Ammon's horn (tissue), 1 donor: ENCODE results near the gene SPRY2.
"Not testable (repeated sequence)": the region's sequence is repeated elsewhere in the genome, so short reads cannot be mapped to it uniquely, and the experiment has no call there.

ENCODE experiments used
- DNase-seq: peaks from one replicate; pipeline ENCODE4 v3.0.0-alpha.2; 2016; ENCODE audit warnings: low spot score

SPRY2 gene, protein sequence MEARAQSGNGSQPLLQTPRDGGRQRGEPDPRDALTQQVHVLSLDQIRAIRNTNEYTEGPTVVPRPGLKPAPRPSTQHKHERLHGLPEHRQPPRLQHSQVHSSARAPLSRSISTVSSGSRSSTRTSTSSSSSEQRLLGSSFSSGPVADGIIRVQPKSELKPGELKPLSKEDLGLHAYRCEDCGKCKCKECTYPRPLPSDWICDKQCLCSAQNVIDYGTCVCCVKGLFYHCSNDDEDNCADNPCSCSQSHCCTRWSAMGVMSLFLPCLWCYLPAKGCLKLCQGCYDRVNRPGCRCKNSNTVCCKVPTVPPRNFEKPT

DNA sequence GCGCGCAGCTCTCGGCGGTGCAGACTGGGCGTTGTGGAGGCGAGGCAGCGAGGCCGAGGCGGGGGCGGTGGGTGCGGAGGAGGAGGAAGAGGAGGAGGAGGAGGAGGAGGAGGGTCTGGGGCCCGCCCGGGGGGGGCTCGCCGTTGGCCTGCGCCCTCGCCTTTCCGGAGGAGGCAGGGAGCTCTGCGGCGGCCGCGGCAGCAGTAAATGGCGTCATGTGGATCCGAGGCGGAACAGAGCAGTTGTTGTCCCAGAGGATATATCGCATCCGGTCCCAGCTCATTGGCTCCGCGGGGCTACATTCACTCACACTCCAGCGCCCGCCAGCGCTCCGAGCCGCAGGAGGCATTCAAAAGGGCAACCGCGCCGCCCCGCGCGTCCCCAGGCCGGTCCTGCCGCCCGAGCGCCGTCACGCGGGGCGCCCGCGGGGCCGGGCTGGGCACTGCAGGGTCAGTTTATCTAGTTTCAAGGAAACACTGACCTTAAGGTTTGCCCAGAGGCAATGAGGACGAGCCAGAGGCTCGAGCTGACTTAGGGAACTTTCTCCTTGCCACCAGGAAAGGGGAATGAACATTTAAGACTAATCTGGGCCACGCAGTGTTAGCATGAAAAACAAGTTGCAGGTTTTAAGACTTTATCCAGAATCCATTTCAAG, at the start of gene SPRY2:
TSS of gene SPRY2 (minus strand) at position 26 of the 655 bp plus-strand sequence. CDS start 3,421 bp downstream, outside the sequence.
- DNase-seq = peak; percentile 97

DNA sequence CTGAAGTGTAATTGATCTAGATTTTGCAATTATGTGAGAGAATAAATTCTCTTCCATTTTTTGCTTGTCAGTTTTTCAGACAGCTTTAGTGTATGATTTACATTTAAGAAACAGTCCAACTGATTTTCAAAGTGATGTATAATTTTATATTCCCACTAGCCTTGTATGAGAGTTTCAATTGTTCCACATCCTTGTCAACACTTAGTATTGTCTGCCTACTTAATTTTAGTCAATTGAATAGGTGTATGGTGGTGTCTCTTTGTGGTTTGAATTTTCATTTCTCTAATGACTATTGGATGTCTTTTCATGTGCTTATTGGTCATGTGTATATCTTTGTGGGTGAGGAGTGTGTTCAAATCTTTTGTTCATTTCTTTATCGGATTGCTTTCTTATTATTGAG, 49.4 kb upstream of the SPRY2 start:
- DNase-seq = no peak

DNA sequence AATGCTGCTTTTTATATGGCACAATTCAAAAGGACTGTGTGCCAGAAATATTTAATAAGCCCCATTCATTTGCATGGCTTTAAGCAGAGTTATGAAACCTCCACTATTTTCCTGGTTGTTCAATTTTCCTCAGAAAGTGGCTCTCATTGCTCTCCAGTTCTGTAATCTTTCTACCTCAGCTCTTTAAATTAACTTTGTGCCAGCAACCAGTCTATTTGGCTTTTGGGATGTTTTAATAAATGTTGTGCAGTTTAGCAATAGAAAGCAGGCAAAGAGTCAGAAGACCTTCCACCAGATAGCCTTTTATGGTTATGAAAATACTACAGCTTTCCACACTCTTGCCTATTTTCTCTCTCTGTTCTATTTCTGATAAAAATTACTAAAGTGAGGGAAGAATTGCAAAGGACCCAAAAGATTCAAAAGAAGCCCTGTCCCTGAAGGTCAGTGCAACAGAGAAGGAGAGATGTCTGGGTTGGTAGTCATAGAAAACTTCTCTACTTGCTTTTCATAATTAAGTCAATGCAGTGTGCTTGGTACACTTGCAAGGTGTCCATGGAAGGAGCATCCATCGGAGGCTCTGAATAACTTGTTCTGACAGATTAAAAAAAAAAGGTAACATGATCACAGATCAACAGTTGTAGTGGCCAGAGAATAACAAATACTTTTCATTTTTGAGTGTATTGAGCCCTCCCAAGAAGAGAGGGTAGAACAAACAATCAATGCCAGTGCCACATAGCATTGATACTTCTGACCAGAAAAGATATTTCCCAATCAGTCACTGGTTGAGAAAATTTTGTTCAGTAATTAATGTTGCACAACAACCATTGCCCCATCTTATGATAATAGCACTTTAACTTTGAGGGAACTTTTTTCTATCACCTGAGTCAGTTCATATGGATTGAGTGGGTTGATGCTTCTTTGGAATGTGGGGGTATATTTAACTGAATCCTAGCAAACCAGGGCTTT, 48.4 kb upstream of the SPRY2 start:
- DNase-seq = no peak

DNA sequence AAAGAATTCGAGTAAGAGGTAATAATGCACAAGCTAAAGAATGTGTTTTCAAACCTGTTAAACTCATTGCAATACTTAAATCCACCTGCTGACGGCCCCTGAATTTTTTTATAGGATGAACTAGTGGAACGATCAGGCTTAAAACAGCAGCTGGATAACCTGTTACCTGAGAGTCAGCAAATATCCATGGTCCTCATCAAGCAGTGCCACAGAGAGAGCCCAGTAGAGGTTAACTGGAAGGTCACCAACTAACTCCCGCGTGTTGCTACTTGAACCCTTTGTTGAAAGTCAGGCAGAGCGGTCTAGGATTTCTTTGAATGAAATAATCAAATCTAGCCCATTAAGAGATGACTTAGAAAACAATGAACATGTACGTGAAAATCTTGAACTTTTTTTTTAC, 47.6 kb upstream of the SPRY2 start:
- no peak for DNase-seq

DNA sequence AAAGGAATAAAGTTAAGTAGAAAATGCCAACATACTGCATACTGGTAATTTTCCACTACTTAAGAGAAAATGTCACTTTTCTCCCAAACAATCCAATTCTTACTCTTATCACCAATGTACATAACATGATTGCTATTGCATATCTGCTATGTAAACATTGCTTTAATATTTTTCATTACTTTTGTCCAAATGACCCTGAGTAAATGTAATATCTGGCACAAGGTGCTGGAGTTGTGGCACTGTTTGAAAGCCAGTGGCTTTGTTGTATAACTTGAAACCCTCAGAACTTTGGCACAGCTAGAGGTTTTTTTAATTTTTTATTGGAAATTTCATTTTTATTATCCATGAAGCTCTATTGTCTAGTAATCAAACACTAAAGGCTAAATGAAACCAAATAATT, 45.7 kb upstream of the SPRY2 start:
- DNase-seq = no peak

DNA sequence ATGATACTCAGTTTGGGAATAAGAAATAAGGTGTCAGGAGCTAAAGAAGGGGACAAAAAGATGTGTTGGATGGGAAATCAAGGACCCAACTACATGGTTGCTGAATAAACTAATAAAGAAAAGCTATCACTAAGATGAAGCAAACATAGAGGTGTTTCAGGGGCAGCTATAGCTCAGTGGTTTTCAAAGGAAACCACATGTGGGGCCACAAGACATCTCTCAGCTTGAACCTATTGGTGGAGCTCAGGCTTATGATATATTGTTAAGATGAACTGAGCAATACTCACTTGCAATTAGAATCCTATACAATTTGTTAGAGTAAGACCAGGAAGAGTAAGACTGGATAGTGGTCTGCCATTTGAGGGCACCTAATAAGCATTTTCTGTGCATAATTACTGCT, 45.1 kb upstream of the SPRY2 start:
- DNase-seq = no peak

DNA sequence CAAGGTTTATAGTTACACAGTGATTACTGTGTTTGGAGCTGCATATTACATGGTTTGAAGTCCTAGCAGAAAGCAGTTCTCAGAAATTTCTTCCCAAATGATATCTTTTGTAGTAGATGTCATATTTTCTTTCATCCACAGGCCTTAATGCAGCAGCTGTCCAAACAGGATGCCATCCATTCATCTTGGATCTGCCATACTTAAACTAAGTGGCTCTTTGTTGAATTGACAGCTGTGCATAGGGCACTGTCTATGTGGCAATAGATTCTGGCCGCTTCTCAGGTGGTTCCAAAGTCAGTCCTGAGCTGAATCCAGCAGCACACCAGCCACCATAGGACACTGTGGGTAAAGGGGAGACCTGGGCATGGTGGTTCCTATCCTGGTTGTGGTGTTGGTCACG, 41.6 kb upstream of the SPRY2 start:
- DNase-seq = no peak

DNA sequence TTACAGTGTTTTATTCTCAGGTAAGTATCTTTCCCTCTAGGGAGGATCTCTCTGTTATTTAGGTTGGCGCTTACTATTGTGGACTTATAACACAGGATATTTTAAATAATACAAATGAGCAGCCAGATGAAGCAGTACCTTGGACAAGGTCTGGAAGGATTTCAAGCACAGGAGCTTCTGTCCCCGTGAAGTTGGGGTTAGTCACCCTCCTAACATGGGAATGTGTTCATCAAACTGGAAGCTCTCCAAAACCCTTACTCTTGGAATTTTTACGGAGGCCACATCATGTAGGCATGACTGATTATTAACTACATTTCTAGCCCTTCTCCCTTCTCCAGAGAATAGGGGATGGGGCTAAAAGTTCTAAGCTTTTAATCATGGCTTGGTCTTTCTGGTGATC, 38.3 kb upstream of the SPRY2 start:
- no peak for DNase-seq

DNA sequence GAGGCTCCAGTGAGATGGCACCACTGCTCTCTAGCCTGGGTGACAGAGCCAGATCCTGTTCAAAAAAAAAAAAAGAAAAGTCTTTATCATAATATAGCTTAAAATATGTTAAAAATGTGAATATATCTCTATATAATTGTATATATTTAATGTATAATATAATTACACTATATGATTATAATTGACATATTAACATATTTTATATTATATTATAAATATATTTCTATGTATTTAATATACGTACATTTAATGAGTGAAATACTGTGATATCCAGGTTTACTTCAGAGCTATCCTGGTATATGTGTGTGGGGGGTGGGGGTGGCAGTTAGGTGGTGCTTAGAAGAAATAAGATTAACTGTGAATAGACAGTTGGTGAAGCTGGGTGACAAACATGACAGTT, 35.6 kb upstream of the SPRY2 start:
- DNase-seq = no peak

DNA sequence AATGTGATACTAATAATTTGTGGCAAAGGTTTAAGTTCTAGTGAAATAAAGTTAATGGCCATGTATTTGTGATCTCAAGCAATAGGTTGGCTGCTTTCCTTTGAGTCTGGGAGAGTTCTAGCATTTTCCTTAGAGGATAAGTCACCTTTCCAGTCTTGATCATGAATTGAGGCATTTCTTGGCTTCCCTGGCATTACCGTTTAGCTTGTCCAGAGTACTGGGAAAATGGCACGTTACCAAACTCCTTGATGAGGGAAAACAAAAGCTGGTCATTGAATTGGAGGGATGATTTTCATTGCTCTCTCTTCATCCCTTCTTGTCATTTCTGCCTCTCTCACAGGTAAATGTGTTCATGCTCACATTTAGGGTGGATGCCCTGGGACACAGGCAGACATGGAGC, 34.0 kb upstream of the SPRY2 start:
- no peak for DNase-seq

DNA sequence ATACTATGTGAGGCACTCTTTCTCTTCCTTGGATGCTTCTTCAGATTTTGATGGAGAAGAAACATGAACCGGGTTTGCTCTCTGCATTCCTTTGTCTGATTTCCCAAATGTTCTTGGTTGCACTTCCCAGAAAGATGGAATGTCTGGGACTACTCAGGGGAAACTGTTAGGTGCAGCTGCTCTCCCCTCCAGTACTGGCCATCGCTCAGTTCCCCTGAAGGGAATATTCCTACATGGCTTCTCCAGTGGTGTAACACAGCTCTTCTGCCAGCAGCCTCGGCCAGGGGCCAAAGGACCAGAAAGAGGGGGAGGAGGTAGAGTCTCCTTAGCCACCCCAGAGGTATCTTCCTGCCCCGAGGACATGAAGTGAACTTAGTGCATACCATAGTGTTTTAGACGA, 33.5 kb upstream of the SPRY2 start:
- no peak for DNase-seq

DNA sequence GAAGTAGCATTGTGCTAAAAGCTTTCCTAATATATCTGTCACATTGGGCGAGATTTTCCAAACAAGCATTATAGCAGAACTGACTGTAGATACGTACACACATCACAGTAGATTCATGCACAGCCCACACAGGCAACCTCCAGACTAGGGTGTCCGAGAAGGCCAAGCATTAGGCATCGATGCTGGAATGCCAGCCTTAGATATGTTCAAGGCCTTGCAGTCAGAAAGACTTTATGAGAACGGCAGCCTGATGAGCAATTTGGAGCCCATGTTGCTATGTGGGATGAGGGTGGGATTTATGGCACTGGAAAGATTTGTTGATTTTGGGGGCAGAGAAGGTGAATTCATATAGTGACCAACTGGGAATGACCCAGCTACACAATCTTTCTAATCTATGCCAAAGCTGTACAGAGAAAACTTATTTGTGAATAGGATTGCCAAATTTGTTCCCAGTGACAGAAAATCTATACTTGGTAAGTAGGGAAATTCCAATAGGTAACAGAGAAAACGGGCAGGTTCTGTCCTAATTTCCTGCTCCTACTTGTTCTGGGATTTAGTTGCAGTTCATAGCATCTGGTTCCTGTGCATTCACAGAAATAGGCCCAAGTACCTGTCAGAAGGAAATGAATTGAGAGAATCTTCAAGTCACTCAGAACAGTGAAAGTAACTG, 31.0 kb upstream of the SPRY2 start:
- no peak for DNase-seq

DNA sequence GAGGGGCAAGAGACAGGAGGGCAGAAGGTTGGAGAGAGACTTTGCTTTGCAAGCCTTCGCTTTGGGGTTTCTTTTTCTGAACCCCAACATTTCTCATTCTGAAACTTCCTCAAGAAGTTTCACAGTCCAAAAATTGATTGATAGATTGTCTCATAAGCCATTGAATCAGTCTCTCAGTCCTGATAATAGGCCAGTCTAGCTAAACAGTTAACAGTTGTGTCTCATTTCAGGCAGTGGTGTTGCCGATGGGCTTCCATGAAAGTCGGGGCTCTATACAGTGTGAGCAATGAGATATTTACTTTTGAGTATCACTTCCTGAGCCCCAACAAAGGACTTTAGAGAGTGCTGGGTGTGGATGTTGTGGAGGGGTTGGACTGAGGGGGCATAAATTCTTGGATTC, 26.5 kb upstream of the SPRY2 start:
- no peak for DNase-seq

DNA sequence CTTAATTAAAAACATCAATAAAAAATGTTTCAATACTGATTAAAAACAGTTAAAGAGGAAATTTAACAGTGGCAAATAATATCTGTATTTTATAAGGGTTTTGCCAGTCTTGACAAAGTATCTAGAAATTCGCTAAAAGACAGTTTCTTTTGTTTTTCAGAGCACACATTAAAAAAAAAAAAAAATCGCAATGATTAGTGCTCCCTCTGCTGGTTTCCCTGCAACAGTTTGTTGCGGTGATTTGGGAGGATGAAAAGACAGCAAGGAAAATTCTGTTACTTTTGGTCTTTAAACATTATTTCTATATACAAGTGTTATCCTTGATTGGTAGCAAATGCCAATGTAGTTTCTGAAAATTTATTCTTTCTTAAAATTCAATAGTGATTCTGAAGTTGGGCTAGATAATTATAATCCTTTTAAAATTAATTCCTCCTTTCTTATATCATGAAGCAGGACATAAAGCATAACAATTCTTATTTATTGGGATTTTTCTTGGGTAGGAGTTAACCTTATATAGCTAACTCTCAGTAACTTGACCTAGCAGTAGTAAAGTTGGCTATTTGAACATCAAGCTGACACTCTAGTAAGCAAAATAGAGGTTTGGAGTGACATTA, 23.1 kb upstream of the SPRY2 start:
- DNase-seq = peak; percentile 25

DNA sequence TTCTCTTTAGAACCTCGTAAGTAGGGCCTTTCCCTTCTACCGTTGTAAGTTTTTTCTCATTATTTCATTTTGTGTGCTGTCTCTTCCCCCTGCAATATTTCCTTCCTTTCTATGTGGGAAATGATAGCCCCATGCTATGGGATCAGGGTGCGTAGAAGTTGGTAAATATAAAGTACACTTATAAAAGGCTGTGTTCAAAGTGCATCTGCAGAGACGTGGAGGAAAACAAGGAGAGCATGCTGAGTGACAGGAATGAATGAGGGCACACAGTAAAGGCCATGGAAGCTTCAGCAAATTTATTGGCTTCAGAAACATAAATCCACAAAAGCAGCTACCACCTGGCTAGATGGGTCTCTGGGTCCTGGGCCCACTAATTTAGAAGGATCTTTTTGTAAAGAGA, 21.6 kb upstream of the SPRY2 start:
- DNase-seq = no peak

DNA sequence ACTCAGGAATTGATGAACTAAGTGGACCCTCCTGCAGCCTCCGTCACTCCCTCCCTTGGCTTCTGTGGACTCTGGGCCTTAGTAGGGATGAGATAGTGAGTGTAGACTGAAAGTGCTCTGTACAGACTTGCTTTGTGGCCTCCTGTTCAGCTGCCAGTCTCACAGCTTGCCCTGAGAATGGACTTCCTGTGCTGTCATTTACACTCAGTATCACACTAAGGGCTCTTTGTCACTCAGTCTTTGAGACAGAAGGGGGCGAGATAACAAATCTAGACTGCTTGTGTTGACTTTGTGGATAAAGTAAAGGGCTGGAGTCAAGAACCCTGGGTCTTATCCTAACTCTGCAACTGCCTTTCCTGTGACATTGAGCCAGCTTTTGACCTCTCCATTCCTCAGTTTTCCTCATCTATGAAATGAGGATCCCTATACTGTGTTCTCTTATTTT, 21.0 kb upstream of the SPRY2 start:
- DNase-seq = peak; percentile 70

DNA sequence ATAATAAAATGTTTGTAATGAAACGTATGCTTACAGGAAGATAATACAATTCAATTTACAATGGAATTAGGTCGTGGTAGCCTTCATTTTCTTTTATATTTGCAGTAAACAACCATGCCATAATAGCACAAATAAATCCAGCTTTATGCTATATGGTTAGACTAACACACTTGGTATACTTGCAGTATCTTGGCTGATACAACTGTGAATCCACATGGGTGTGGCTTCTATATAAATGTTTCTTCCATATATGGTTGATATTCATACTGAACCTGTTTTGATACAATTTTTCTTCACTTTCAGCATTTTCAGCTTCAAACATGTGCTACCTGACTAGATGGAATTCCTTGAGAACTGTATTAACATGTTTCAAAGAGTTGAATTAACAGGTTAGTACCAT, 20.4 kb upstream of the SPRY2 start:
- DNase-seq = no peak

DNA sequence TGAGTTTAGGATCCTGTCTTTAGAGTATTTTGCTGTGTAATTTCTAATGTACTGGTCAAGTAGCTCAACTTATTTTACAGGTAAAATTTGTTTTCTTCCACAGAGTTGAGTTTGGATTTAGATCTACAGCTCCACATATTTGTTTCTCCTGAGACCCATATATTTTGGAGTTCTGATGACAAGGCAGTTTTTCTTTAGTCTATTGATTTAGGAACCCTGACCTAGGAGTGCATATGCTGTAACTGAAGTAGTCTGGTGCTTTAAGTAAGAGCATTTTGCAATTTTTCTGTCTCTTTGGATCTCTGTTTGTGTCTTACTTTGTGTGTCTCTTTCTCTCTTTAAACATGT, 19.5 kb upstream of the SPRY2 start:
- no peak for DNase-seq

DNA sequence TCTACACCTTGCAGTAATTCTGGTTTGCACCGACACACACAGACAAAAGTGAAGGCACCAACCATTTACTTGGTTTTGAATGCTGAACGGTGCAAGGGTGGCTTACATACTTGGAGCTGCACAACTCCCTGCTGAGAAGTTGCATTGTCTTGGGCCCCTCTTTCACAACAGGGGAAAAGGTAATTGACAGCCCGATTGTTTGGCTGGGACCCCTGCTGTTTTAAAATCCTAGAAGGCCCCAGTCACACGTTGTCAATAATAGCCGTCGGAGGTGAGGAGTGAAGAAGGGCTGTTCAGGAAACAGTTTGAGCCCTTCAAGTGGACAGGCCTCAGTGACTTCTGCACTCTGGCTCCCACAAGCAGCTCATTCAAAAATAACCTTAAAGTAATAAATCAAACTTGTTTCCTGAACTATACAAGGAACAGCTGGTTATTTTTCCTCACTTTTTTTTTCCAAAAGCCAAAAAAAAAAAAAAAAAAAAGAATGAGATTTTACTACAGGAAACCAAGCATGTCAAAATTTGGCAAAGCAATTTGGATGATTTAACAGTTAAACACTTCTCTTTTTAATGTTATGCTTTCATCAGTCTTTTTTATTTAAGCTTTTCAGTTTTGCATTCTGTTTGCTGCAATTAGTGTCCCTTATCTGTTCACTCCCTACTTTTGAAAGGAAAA, 19.0 kb upstream of the SPRY2 start:
- no peak for DNase-seq

DNA sequence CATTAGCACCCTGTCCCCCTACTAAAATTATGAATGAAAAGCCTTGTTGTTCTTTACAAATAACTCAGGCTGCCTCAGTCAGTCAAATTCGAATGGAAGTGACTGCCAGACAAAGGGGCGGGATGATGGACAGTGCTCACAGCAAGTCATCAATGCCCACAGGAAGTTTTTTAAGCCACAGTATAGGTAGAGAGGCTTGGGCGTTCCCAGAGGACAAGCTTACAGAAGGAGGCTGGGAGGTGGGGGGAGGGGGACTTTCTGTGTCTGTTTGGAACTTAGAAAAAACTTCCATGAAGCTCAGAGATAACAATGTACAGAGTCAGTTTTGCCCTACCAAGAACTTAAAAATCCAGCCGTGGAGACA, 18.5 kb upstream of the SPRY2 start:
- no peak for DNase-seq

DNA sequence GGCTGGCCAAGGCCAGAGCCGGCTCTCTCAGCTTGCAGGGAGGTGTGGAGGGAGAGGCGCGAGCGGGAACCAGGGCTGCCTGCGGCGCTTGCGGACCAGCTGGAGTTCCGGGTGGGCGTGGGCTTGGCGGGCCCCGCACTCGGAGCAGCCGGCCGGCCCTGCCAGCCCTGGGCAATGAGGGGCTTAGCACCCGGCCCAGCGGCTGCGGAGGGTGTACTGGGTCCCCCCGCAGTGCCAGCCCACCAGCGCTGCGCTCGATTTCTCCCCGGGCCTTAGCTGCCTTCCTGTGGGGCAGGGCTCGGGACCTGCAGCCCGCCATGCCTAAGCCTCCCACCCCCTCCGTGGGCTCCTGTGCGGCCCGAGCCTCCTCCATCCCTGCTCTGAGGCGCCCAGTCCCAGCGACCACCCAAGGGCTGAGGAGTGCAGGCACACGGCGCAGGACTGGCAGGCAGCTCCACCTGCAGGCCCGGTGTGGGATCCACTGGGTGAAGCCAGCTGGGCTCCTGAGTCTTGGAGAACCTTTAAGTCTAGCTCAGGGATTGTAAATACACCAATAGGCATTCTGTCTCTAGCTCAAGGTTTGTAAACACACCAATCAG, 14.7 kb upstream of the SPRY2 start:
- not testable (repeated sequence) for DNase-seq
